HG03280 (cell line): ENCODE data around the gene CERS4.

Source experiments
- ATAC-seq: cut with Tn5 transposase; IDR thresholded peaks from one replicate; pipeline ENCODE4 v1.9.1; 2021; ENCODE audit warnings: mild to moderate bottlenecking, moderate library complexity; ENCODE audit not compliant: unreplicated experiment

CERS4 gene

DNA sequence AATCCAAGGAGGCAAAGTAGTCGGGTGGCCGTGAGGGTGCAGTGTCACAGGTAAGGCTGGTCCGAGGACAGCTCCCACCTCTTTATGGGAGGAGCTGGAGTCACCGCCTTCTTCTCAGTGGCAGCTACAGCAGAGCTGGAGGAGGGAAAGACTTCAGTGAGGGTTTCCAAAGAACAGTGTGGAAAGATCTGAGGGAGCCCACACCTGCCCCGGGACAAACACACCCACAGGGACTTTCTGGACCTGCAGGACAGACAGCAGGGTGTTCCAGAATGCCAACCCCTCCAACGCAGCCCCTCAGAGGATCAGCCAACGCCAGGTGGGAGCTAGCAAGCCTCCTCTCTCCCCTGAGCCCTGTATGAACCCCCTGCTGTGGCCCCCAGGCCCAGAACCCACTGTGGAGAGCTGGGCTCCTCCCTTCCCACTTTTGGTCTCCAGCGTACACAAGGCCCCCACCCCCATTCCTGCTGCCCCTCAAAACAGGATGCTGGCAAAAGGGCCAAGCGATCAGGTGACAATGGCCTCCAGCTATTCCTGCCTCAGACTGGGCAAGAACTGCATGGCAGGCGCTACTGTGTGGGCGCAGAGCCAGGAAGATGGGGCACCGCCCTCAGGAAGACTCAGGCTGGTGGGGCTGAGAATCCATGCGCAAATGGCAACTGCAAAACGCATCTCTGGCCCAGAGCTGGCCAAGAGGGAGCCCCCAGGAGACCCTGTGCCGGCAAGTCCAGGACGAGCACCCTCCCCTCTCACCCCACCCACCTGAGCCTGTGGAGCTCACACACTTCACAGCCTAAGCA lies 102.5 kb downstream of the CERS4 start:
- no peak for ATAC-seq
